Gastroesophageal sphincter (tissue), 3 donors: ENCODE data around the gene MUC20.
"Not testable (repeated sequence)": the region's sequence is repeated elsewhere in the genome, so short reads cannot be mapped to it uniquely, and the experiment has no call there.

Experiments used
- CTCF ChIP-seq, 4 experiments: fragments of 200-600 bp in 2 of 4; fragments of 450-650 bp in 2 of 4; sonication (generic) in 1 of 4; IDR thresholded peaks; one replicate each; pipeline ENCODE4 v1.5.1; 2017 to 2019; ENCODE audit warnings: antibody characterized with exemption in 4 of 4, mild to moderate bottlenecking in 2 of 4, moderate library complexity in 2 of 4
- EP300 ChIP-seq: sonication (generic); formaldehyde crosslinking; IDR thresholded peaks from one replicate; pipeline ENCODE4 v1.6.1; 2017; ENCODE audit warnings: antibody characterized with exemption, mild to moderate bottlenecking
- POLR2A ChIP-seq, 2 donors: fragments of 450-650 bp; IDR thresholded peaks; one replicate each; pipeline ENCODE4 v1.6.1; 2017; ENCODE audit warnings: antibody characterized with exemption in 2 of 2, mild to moderate bottlenecking in 2 of 2, moderate library complexity in 1 of 2
- POLR2AphosphoS5 ChIP-seq: sonication (generic); formaldehyde crosslinking; IDR thresholded peaks from one replicate; pipeline ENCODE4 v1.6.1; 2017; ENCODE audit warnings: antibody characterized with exemption

GRCh38 chr3:195713150-195713549 is 7.6 kb upstream of the MUC20 start:
- TF ChIP-seq CTCF (IDR thresholded peaks at IDR 0.05); EP300; POLR2AphosphoS5; POLR2A (IDR thresholded peaks at IDR 0.05): not testable (repeated sequence)
